Measurements from ENCODE around the gene MAG. TPM values are rescaled to one million over a fixed set of nuclear protein-coding genes. Genes with fewer than 3 reads are reported as not detected.

MAG gene
- total and polyA plus RNA-seq, 9 of the 15 experiments (the other 6 are each of a cell fraction or from before 2014, with no cell fraction given), result 0.11 to 10.0 (median 1.6) TPM

- H3K4me1 ChIP-seq (replicated peaks in 1 of 2; ENCODE audit: control insufficient read depth in 2 of 2, insufficient read depth in 2 of 2, low read length in 2 of 2), result peaks cover 7 to 32% of the 10 kb centered on the region in 2 experiments; a peak in 3 of 5 replicates
- H3K27me3 ChIP-seq (ENCODE audit: control insufficient read depth in 2 of 2, insufficient read depth in 2 of 2, low read length in 2 of 2), result 0 out of 5 replicates have a peak, but pooled peaks cover 0 to 3% of the 10 kb centered on the region in 2 experiments
- no peak for ATAC-seq
- no peak overlapping the region for H3K27ac ChIP-seq (ENCODE audit: extremely low read depth, low read depth, low read length)
- CTCF ChIA-PET (ENCODE audit: low intra/inter-chr PET ratio), result no interaction called here
- H3K79me2 ChIP-seq (ENCODE audit: control insufficient read depth, insufficient read depth, low read length), result no peaks in the 10 kb centered on the region
- no peaks in the 10 kb centered on the region for H3K9me1 ChIP-seq (ENCODE audit: control insufficient read depth, insufficient read depth, low read length)
- FAIRE-seq, result no peak
- in situ Hi-C loops (cut with MboI) (no loop called here), intact Hi-C loops (cut with micrococcal nuclease) (no loop called here)
- no TSS peak for BruUV-seq (replicated peaks)
- H2AFZ ChIP-seq (ENCODE audit: low read depth, low read length), result no peak overlapping the region
- no peaks in the 10 kb centered on the region for H3K9me3 ChIP-seq (replicated peaks; ENCODE audit: control insufficient read depth, insufficient read depth, low read depth, low read length)
- 11% methylated on average over 10 of the region's 11 CpGs for WGBS (ENCODE audit: insufficient coverage, low coverage, missing lambda C conversion rate)
- no peak overlapping the region for H3K9ac ChIP-seq (ENCODE audit: insufficient read depth in 1 of 2, low read depth in 2 of 2, low read length in 2 of 2)
- H3K36me3 ChIP-seq (ENCODE audit: control insufficient read depth, insufficient read depth, low read length), result no peaks in the 10 kb centered on the region
- no peak overlapping the region for H3K4me3 ChIP-seq
- POLR2A ChIA-PET, result no interaction called here
- H4K20me1 ChIP-seq (replicated peaks; ENCODE audit: control insufficient read depth, insufficient read depth, low read length), result no peaks in the 10 kb centered on the region
- H3K4me2 ChIP-seq (ENCODE audit: insufficient read depth, low read length), result no peak overlapping the region
- peak in 1 of 4 experiments; percentile 4 for DNase-seq (ENCODE audit: extremely low read depth in 1 of 4, low spot score in 3 of 4)
- TF ChIP-seq E2F5 (CRISPR knock-in tag; IDR thresholded peaks at IDR 0.05) (no peak), ZKSCAN1 (IDR thresholded peaks at IDR 0.05; ENCODE audit: low read depth, low read length) (peak; percentile 66; the same call in 1 of the 2 replicates), RBM17 (IDR thresholded peaks at IDR 0.05; ENCODE audit: borderline replicate concordance, low read depth, low read length) (no peak), NR2F6 (CRISPR knock-in tag; IDR thresholded peaks at IDR 0.05) (no peak), L3MBTL2 (IDR thresholded peaks at IDR 0.05) (peak; percentile 26; the same call in 1 of the 2 replicates), PATZ1 (CRISPR knock-in tag; IDR thresholded peaks at IDR 0.05; ENCODE audit: borderline replicate concordance) (no peak), TFE3 (CRISPR knock-in tag; IDR thresholded peaks at IDR 0.05) (no peak), ARHGAP35 (IDR thresholded peaks at IDR 0.05; ENCODE audit: partially characterized antibody) (no peak), GATAD2B (IDR thresholded peaks at IDR 0.05; ENCODE audit: borderline replicate concordance) (no peak), EGR1 (conservative IDR thresholded peaks at IDR 0.05) (peak; percentile 62), GTF2B (IDR thresholded peaks at IDR 0.05; ENCODE audit: extremely low read depth, insufficient read length) (no peak), FOXM1 (IDR thresholded peaks at IDR 0.05; ENCODE audit: low read depth) (no peak), FOXM1 (CRISPR knock-in tag; IDR thresholded peaks at IDR 0.05; ENCODE audit: low read depth) (no peak), SIN3B (IDR thresholded peaks at IDR 0.05; ENCODE audit: low read depth) (no peak), E2F8 (IDR thresholded peaks at IDR 0.05; ENCODE audit: low read depth, partially characterized antibody) (no peak)
These were observed 53.7 kb downstream of the MAG start for GRCh38 chr19:35345671-35346111.

All from K562 (cell line).